ENCODE data around the gene PDLIM5. TPM values are rescaled to one million over a fixed set of nuclear protein-coding genes. Genes with fewer than 3 reads are reported as not detected.

Gene PDLIM5
- total RNA-seq, 2 experiments from 2014 or later: 14.8 to 18.3 TPM

GRCh38 chr4:94578195-94578594 is 126.5 kb downstream of the PDLIM5 start:
- CTCF ChIA-PET: interaction anchor here (1.2 kb wide), 1 partner anchor 171 kb away, joined by 4 read pairs; no protein-coding TSS in a partner anchor
- POLR2A ChIA-PET: no interaction called here
- H3K4me1 Mint-ChIP-seq (ENCODE audit: low read depth): no peaks in the 10 kb centered on the region

GRCh38 chr4:94581766-94582165 is 130.0 kb downstream of the PDLIM5 start:
- CTCF ChIA-PET: no interaction called here
- H3K27me3 Mint-ChIP-seq: no peaks in the 10 kb centered on the region
- H3K9me3 Mint-ChIP-seq: no peaks in the 10 kb centered on the region

More at GRCh38 chr4:94578195-94578594, 126.5 kb downstream of the PDLIM5 start:
- TF ChIP-seq CTCF (IDR thresholded peaks at IDR 0.05): no peak
- DNase-seq: no peak
- H3K4me3 Mint-ChIP-seq: no peak overlapping the region
- intact Hi-C loops (cut with micrococcal nuclease): no loop called here
- H3K27ac Mint-ChIP-seq: no peak overlapping the region
- no peaks in the 10 kb centered on the region for H3K36me3 Mint-ChIP-seq (ENCODE audit: low read depth)
- H3K27me3 Mint-ChIP-seq: no peaks in the 10 kb centered on the region
- H3K9me3 Mint-ChIP-seq: no peaks in the 10 kb centered on the region
- no peak for ATAC-seq

GRCh38 chr4:94582517-94582916 is 130.8 kb downstream of the PDLIM5 start:
- DNase-seq: no peak
- ChIA-PET POLR2A (no interaction called here), CTCF (interaction anchor here (0.6 kb wide), 1 partner anchor 506 kb away, joined by 3 read pairs; no protein-coding TSS in a partner anchor)
- no peak for TF ChIP-seq CTCF (IDR thresholded peaks at IDR 0.05)
- no peak overlapping the region for H3K4me3 Mint-ChIP-seq
- H3K9me3 Mint-ChIP-seq: no peaks in the 10 kb centered on the region
- no peak for ATAC-seq
- no peak overlapping the region for H3K27ac Mint-ChIP-seq
- peaks cover 2% of the 10 kb centered on the region for H3K4me1 Mint-ChIP-seq (ENCODE audit: low read depth)
- intact Hi-C loops (cut with micrococcal nuclease): no loop called here
- H3K27me3 Mint-ChIP-seq: no peaks in the 10 kb centered on the region
- H3K36me3 Mint-ChIP-seq (ENCODE audit: low read depth): peaks cover 3% of the 10 kb centered on the region

More at GRCh38 chr4:94581766-94582165, 130.0 kb downstream of the PDLIM5 start:
- ATAC-seq (no peak), DNase-seq (no peak)
- peaks cover 3% of the 10 kb centered on the region for H3K36me3 Mint-ChIP-seq (ENCODE audit: low read depth)
- no peak for TF ChIP-seq CTCF (IDR thresholded peaks at IDR 0.05)
- H3K4me3 Mint-ChIP-seq: no peak overlapping the region
- POLR2A ChIA-PET: no interaction called here
- intact Hi-C loops (cut with micrococcal nuclease): no loop called here
- H3K27ac Mint-ChIP-seq: no peak overlapping the region
- H3K4me1 Mint-ChIP-seq (ENCODE audit: low read depth): peaks cover 2% of the 10 kb centered on the region

- Mint-ChIP-seq H3K27me3 (no peaks in the 10 kb centered on the region), H3K9me3 (no peaks in the 10 kb centered on the region), H3K4me1 (ENCODE audit: low read depth) (peaks cover 2% of the 10 kb centered on the region), H3K27ac (no peak overlapping the region), H3K36me3 (ENCODE audit: low read depth) (peaks cover 3% of the 10 kb centered on the region), H3K4me3 (no peak overlapping the region)
- intact Hi-C loops (cut with micrococcal nuclease): no loop called here
- no peak for TF ChIP-seq CTCF (IDR thresholded peaks at IDR 0.05)
- ChIA-PET CTCF (interaction anchor here (1.8 kb wide), 1 partner anchor 177 kb away, joined by 5 read pairs; no protein-coding TSS in a partner anchor), POLR2A (no interaction called here)
- ATAC-seq (no peak), DNase-seq (no peak)
These were observed 132.3 kb downstream of the PDLIM5 start for GRCh38 chr4:94583914-94584641.

- no peak for ATAC-seq
- POLR2A ChIA-PET: no interaction called here
- Mint-ChIP-seq H3K4me1 (ENCODE audit: low read depth) (peaks cover under 1% of the 10 kb centered on the region), H3K4me3 (no peak overlapping the region), H3K27ac (no peak overlapping the region), H3K27me3 (no peaks in the 10 kb centered on the region), H3K36me3 (ENCODE audit: low read depth) (peaks cover 3% of the 10 kb centered on the region), H3K9me3 (no peaks in the 10 kb centered on the region)
- CTCF ChIA-PET: interaction anchor here (0.9 kb wide), 1 partner anchor 182 kb away, joined by 5 read pairs; no protein-coding TSS in a partner anchor
- intact Hi-C loops (cut with micrococcal nuclease): no loop called here
- TF ChIP-seq CTCF (IDR thresholded peaks at IDR 0.05): no peak
- no peak for DNase-seq
These were observed 137.4 kb downstream of the PDLIM5 start for GRCh38 chr4:94588896-94589693.

All from activated CD8-positive, alpha-beta T cell treated with anti-CD3 and anti-CD28 coated beads for 36 hours (primary cell).